Epithelial cell of esophagus (primary cell): ENCODE data around the gene FLNC.

Experiments
- DNase-seq: peaks from one replicate; pipeline ENCODE4 v3.0.0; 2010; ENCODE audit warnings: low read depth
- H3K4me3 ChIP-seq: 2 replicates; pipeline ENCODE4 v1.5.1; 2011; ENCODE audit warnings: mild to moderate bottlenecking, low read length, control low read depth
- TF ChIP-seq, protein P1 (sequence below): IDR thresholded peaks from 2 replicates; pipeline ENCODE4 v1.5.1; 2011; ENCODE audit warnings: low read depth, mild to moderate bottlenecking, low read length, control low read depth, inconsistent platforms; ENCODE audit not compliant: insufficient read depth; ENCODE audit errors: missing control alignments

The FLNC gene

GRCh38 chr7:128859232-128860157 is 29.3 kb downstream of the FLNC start:
- TF ChIP-seq, protein P1, sequence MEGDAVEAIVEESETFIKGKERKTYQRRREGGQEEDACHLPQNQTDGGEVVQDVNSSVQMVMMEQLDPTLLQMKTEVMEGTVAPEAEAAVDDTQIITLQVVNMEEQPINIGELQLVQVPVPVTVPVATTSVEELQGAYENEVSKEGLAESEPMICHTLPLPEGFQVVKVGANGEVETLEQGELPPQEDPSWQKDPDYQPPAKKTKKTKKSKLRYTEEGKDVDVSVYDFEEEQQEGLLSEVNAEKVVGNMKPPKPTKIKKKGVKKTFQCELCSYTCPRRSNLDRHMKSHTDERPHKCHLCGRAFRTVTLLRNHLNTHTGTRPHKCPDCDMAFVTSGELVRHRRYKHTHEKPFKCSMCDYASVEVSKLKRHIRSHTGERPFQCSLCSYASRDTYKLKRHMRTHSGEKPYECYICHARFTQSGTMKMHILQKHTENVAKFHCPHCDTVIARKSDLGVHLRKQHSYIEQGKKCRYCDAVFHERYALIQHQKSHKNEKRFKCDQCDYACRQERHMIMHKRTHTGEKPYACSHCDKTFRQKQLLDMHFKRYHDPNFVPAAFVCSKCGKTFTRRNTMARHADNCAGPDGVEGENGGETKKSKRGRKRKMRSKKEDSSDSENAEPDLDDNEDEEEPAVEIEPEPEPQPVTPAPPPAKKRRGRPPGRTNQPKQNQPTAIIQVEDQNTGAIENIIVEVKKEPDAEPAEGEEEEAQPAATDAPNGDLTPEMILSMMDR, result no peak

DNA sequence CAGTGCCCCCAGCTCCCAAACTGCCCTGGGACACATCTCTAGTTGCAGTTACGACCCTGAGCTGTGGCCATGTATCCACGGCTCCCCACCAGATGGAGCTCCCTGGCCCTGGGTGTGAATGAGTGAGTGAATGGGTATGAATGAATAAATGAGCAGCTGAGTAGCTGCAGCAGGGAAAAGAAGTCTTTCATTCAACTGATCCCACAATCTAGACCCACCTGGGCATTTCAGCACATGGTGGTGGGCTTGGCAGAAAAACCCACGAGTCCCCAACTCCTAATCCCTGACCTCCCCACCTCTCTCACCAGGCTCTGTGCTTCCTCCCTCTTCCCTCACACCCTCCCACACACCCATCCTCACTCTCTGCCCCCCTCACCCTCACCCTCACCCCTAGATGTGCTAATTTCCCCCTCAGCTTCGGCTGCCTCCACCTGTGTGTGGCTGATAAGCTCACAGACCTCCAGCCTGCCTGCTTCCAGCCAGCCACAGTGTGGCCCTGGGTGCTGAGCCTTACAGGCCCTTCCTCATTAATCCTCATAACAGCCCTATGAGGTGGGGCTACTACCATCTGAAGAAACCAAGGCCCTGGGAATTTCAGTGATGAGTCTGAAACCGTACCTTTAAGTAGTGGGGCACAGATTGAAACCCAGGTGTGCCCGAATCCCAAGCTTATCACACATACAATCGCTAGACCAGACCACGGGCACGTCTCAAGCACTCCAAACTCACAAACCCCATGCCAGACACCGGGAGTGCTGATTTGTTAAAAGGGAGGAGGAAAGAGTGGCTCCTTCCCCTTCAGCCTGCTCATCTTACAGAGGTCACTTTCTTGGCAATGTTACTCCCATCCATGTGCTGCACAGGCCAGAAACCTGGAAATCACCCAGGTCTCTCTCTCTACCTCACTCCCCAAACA is 30.2 kb downstream of the FLNC start:
- DNase-seq, result no peak
- no peak overlapping the region for H3K4me3 ChIP-seq
- TF ChIP-seq, protein P1, result peak; percentile 18

More at GRCh38 chr7:128859232-128860157, 29.3 kb downstream of the FLNC start:
- H3K4me3 ChIP-seq, result no peak overlapping the region
- DNase-seq, result no peak

DNA sequence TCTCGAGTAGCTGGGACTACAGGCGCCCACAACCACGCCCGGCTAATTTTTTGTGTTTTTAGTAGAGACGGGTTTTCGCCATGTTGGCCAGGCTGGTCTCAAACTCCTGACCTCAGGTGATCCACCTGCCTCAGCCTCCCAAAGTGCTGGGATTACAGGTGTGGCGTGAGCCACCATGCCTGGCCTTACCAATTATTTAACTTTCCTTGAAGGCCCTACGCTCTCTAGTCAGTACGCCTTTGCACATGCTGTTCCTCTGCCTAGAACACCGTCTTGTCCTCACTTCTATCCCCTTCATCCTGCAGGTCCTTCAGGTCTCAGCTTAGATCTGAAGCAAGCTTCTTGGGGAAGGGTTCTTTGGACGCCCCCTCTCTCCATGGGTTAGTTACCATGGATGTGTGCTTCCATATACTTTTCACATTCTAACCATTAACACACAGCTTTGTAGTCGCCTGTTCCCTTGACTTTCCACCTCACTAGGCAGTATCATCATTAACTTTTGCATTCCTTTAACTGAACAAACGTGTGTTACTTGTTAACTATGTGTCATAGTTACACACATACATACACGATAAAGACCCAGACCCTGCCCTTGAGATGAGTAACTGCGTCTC is 31.9 kb downstream of the FLNC start:
- peak overlapping the region; percentile 98 for H3K4me3 ChIP-seq
- DNase-seq, result no peak
- TF ChIP-seq, protein P1, result no peak

DNA sequence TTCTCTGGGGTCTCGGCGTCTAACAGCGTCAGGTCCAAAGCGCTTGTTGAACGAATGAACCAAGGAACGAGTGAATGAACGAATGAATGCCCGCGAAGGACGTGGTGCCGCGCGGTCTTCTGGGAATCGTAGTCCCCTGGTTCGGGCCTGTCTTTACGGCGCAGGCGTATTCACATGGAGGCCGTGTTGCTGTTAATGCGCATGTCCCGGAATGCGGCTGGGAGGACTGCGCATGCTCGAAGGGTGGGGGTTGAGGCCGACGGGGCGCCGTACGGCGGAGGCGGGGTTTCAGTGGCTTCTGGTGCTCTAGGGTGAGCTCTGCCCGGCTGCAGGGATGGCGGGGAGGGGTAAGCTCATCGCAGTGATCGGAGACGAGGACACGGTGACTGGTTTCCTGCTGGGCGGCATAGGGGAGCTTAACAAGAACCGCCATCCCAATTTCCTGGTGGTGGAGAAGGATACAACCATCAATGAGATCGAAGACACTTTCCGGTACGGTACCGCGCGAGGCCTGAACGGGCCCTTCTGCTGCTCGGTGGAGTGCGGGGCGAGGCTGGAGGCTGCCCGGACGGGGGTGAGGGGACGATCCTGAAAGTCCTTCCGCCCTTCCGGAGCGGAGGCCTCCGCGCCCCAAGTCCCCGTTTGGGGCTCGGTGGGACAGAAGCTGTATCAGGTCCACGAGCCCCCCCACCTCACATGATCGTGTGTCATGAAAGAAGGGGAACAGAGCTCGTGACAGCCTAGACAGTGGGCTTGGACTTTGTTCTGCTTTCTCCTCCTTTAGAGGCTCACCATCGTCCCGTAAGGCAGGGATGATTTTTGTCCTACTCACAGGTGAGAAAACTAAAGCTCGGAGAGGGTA is 32.6 kb downstream of the FLNC start, which contains the start of gene ATP6V1F:
Gene ATP6V1F (plus strand): TSS at position 286 of the 862 bp plus-strand sequence. CDS start 49 bp downstream, at position 335.
- peak; percentile 98 for DNase-seq

GRCh38 chr7:128863433-128863989 is 33.3 kb downstream of the FLNC start:
- H3K4me3 ChIP-seq, result peak overlapping the region; percentile 98
- DNase-seq, result peak; percentile 75
- TF ChIP-seq, protein P1, result peak; percentile 61

More for the DNA sequence above, 32.6 kb downstream of the FLNC start, which contains the start of gene ATP6V1F:
- TF ChIP-seq, protein P1, result peak; percentile 9
- H3K4me3 ChIP-seq, result peak within 1 kb of the TSS; percentile 98
